ENCODE data around the gene MUC6. TPM values are rescaled to one million over a fixed set of nuclear protein-coding genes. Genes with fewer than 3 reads are reported as not detected.

The MUC6 gene
- total and polyA plus RNA-seq, 10 of the 15 experiments (the other 5 are each of a cell fraction or from before 2014, with no cell fraction given) = 0.03 TPM; not detected in 8

GRCh38 chr11:1007279-1007678 lies 29.2 kb downstream of the MUC6 start:
- CTCF ChIA-PET = no interaction called here
- RAD21 ChIA-PET (ENCODE audit: unreplicated experiment) = no interaction called here
- no peaks in the 10 kb centered on the region for H3K27me3 ChIP-seq (replicated peaks in 1 of 2; ENCODE audit: control insufficient read depth in 2 of 2, insufficient read depth in 2 of 2, low read length in 1 of 2)
- TF ChIP-seq KLF5 (IDR thresholded peaks at IDR 0.05; ENCODE audit: partially characterized antibody) = no peak
- no peak for TF ChIP-seq YY1 (IDR thresholded peaks at IDR 0.05; ENCODE audit: low read depth, low read length)
- no peak for TF ChIP-seq MXI1 (IDR thresholded peaks at IDR 0.05; ENCODE audit: low read depth, low read length)
- no peak for TF ChIP-seq ZNF687 (IDR thresholded peaks at IDR 0.05)
- no peak for TF ChIP-seq FOXM1 (IDR thresholded peaks at IDR 0.05; ENCODE audit: low read depth, low read length)
- no peak for TF ChIP-seq FOXK2 (IDR thresholded peaks at IDR 0.05)
- no peak for TF ChIP-seq BHLHE40 (IDR thresholded peaks at IDR 0.05; ENCODE audit: borderline replicate concordance in 1 of 2, low read depth in 2 of 2, low read length in 1 of 2)
- no peak for TF ChIP-seq GABPA (IDR thresholded peaks at IDR 0.05; ENCODE audit: low read depth)
- TF ChIP-seq, protein P1, sequence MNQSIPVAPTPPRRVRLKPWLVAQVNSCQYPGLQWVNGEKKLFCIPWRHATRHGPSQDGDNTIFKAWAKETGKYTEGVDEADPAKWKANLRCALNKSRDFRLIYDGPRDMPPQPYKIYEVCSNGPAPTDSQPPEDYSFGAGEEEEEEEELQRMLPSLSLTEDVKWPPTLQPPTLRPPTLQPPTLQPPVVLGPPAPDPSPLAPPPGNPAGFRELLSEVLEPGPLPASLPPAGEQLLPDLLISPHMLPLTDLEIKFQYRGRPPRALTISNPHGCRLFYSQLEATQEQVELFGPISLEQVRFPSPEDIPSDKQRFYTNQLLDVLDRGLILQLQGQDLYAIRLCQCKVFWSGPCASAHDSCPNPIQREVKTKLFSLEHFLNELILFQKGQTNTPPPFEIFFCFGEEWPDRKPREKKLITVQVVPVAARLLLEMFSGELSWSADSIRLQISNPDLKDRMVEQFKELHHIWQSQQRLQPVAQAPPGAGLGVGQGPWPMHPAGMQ (IDR thresholded peaks at IDR 0.05; ENCODE audit: borderline replicate concordance) = no peak
- TF ChIP-seq, protein P2, sequence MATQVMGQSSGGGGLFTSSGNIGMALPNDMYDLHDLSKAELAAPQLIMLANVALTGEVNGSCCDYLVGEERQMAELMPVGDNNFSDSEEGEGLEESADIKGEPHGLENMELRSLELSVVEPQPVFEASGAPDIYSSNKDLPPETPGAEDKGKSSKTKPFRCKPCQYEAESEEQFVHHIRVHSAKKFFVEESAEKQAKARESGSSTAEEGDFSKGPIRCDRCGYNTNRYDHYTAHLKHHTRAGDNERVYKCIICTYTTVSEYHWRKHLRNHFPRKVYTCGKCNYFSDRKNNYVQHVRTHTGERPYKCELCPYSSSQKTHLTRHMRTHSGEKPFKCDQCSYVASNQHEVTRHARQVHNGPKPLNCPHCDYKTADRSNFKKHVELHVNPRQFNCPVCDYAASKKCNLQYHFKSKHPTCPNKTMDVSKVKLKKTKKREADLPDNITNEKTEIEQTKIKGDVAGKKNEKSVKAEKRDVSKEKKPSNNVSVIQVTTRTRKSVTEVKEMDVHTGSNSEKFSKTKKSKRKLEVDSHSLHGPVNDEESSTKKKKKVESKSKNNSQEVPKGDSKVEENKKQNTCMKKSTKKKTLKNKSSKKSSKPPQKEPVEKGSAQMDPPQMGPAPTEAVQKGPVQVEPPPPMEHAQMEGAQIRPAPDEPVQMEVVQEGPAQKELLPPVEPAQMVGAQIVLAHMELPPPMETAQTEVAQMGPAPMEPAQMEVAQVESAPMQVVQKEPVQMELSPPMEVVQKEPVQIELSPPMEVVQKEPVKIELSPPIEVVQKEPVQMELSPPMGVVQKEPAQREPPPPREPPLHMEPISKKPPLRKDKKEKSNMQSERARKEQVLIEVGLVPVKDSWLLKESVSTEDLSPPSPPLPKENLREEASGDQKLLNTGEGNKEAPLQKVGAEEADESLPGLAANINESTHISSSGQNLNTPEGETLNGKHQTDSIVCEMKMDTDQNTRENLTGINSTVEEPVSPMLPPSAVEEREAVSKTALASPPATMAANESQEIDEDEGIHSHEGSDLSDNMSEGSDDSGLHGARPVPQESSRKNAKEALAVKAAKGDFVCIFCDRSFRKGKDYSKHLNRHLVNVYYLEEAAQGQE (IDR thresholded peaks at IDR 0.05; ENCODE audit: low read depth, low read length) = no peak
- TF ChIP-seq LARP7 (IDR thresholded peaks at IDR 0.05) = no peak
- TF ChIP-seq HCFC1 (IDR thresholded peaks at IDR 0.05; ENCODE audit: low read length) = no peak
- TF ChIP-seq NR2C1 (IDR thresholded peaks at IDR 0.05) = no peak
- TF ChIP-seq SP1 (IDR thresholded peaks at IDR 0.05; ENCODE audit: low read depth, low read length) = no peak
- TF ChIP-seq ZNF24 (IDR thresholded peaks at IDR 0.05) = no peak
- no peak for TF ChIP-seq SMC3 (IDR thresholded peaks at IDR 0.05; ENCODE audit: borderline replicate concordance, low read length)

More at GRCh38 chr11:1007279-1007678, 29.2 kb downstream of the MUC6 start:
- no peak for DNase-seq (ENCODE audit: low read depth, low spot score)
- H3K9ac ChIP-seq (ENCODE audit: control insufficient read depth, insufficient read depth, low read length) = no peak overlapping the region
- no peak for ATAC-seq
- H3K4me1 ChIP-seq (ENCODE audit: control insufficient read depth, insufficient read depth, low read length) = no peaks in the 10 kb centered on the region
- H3K4me3 ChIP-seq = no peak overlapping the region
- no peaks in the 10 kb centered on the region for H4K20me1 ChIP-seq (ENCODE audit: control insufficient read depth, insufficient read depth)
- in situ Hi-C loops (cut with MboI) (no loop called here), intact Hi-C loops (cut with micrococcal nuclease; ENCODE audit: unreplicated experiment) (no loop called here)
- BruUV-seq (replicated peaks) = no TSS peak
- H3K27ac ChIP-seq (ENCODE audit: control insufficient read depth, insufficient read depth) = no peak overlapping the region
- H3K4me2 ChIP-seq (ENCODE audit: control insufficient read depth, insufficient read depth) = no peak overlapping the region
- ChIA-PET POLR2A (interaction anchor here (0.5 kb wide), 1 partner anchor 16 kb away, joined by 3 read pairs; no protein-coding TSS in a partner anchor), SMC1A (ENCODE audit: uncharacterized antibody, unreplicated experiment) (no interaction called here)
- H3K9me3 ChIP-seq (replicated peaks; ENCODE audit: control insufficient read depth, insufficient read depth, low read length) = no peaks in the 10 kb centered on the region
- H3K79me2 ChIP-seq (ENCODE audit: control insufficient read depth, insufficient read depth, low read length) = no peaks in the 10 kb centered on the region
- 96% methylated on average over 10 of the region's 10 CpGs for WGBS (ENCODE audit: insufficient coverage, insufficient replicate concordance, low lambda C conversion rate, missing lambda C conversion rate)
- peaks cover 8 to 18% of the 10 kb centered on the region in 2 experiments; a peak in 3 of 4 replicates for H3K36me3 ChIP-seq (ENCODE audit: control insufficient read depth in 2 of 2, insufficient read depth in 2 of 2, low read length in 1 of 2)
- no peak overlapping the region for H2AFZ ChIP-seq (ENCODE audit: control insufficient read depth, low read depth, low read length)
- no peak for FAIRE-seq
